ENCODE results near the gene OR52K1.
"Not testable (repeated sequence)": the region's sequence is repeated elsewhere in the genome, so short reads cannot be mapped to it uniquely, and the experiment has no call there.

Gene OR52K1

DNA sequence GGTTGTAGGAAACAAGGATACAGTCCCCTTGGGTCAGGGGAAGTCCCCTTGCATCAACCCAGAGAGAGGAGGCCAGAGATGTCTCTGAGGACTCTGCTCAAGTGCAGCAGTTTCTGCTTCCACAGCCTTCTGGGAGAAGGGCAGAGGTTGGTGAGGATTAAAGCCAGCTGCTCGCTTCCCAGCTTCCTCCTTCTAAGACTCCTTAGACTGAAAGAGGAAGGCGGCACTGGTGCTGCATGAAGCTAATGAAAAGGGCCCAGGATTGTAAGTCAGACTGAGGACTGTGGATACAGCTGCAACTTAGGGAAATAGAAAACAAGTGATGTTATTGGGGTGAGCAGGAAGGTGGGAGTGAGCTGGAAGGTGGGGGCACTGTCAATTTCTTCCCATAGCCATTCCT lies at the start of gene OR52K1:
TSS of gene OR52K1 (plus strand) at position 202 of the 400 bp plus-strand sequence. CDS start 6,255 bp downstream, outside the sequence.
- DNase-seq (ENCODE audit: low read depth): no peak

DNA sequence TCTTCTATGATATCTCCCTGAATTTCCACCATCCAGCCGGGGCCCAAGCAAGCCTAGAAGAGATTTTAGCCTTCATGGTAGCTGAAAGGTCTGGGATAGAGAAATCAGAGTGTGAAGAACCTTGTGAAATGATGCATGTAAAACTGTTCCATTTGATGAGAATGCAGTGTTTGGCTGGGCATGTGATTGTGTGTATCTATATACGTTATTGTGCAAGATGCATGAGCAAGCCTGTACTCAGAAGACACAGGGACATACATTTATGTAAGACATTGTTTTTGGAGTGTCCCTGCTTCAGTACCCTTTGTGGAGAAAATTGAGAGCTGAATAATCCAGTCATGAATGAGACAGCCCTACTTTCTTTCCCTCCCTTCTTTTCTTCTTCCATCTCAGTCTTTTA lies 48.6 kb upstream of the OR52K1 start:
- DNase-seq (ENCODE audit: low read depth): no peak

DNA sequence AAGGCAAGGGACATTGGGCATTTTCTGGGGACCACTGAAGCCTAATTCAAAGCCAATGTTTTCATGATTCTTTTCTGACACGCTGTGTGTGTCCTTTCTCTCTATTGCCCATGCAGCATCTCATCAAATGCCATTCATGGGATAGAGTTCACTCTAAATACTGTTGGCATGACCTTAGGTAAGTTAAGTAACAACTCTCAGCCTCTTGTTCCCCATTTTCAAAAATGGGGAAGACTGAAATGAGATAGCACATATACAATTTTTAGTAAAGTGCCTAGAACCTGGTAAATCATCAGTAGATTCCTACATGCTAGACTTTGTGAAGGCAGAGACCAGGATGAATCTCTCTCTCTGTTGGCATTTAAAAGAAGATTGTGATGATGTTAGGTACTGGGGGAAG lies 46.0 kb upstream of the OR52K1 start:
- no peak for DNase-seq (ENCODE audit: low read depth)

DNA sequence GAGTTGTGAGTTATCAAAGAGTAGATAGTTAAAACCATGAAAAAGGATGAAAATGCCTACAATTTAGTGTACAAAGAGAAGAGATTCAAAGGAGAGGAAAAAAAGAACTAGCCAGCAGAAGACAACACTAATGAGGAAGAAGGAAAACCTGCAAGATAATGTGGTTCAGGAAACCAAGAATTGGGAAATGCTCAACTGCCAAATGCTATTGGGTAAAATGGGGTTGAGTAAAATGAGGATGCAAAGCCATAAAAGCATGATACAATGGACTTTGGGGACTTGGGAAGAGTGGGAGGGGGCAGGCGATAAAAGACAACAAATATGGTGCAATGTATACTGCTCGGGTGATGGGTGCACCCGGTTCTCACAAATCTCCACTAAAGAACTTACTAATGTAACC lies 40.9 kb upstream of the OR52K1 start:
- DNase-seq (ENCODE audit: low read depth): no peak

DNA sequence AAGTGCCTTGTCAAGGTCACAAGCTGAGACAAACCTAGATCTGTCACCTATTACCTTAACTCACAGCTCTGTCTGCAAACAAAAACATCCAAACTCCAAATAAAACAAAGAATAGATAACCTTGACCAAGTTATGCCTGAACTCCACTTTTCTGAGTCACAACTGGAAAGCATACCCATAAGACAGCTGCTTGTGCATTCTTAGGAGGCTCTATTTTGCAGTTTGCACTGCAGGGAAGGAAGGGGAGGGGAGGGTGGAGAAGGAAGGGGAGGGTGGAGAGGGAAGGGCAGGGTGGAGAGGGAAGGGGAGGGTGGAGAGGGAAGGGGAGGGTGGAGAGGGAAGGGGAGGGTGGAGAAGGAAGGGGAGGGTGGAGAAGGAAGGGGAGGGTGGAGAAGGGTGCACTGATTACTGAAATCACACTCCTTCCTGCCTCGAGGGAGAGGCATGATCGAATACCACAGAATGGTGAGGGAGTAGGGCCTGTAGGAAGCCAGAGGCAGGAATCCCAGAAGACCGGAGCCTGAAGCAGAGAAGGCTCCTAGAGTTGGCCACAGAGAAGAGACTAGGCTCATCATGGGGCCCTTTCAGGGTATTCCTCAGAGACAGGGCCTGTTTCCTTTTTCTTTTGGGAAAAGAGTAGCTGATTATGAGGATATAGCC lies 39.1 kb upstream of the OR52K1 start:
- DNase-seq (ENCODE audit: low read depth): no peak

DNA sequence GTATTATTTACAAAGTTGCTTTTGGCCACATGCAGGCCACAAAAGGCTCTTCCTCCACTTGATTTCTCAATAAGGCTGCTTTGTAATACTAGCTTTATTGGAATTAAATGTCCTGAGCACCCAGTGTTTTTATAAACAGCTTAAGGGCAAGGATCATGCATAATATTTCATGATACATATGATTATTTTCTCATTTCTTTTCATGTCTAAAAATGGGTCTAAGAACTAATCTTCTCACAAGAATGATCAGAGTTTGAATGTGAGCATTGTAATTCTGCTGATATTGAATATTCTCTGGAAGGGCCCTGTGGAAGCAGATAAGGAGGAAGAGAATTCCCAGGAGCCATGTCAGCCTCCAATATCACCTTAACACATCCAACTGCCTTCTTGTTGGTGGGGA lies 33.5 kb upstream of the OR52K1 start, which contains the start of gene OR52K2:
TSS of gene OR52K2 (plus strand) at position 301 of the 400 bp plus-strand sequence. CDS start at position 346, 45 bp downstream.
- no peak for DNase-seq (ENCODE audit: low read depth)

DNA sequence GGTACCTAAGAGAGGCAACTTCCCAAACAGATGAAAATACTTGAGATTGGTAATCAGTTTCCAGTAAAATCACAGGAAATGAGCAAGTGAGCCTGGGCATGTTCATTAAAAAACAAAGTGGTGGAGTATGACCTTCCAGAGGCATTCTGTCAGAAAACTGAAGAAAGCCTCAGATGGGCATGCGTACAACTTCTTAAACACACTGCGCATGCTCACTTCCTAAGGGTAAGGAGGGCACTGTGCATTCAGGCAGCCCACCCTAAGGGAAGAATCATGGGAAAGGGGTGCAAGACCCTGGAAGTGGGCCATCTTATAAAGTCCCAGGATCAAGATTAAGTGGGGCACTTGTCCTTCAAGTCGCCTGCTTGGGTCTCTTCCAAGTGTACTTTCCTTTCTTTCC lies 29.3 kb upstream of the OR52K1 start:
- DNase-seq (ENCODE audit: low read depth): no peak

DNA sequence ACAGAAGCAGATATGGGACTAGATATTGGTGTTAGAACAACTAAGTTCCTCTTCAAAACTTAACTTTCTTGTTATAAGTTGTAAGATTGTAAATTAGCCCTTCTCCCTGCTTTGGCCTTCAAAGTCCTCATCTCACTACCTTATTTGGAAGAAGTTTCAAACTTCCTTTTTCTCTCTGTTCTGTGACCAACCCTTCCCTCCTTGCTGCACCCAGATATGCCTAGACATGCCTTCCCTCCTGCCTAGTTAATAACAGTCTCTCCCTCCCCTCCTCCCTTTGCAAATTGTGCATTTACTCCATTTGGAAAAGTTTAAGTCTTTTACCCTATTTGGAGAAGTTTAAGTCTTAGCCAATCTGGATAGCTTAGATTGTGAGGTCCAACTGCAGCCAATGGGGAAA lies 28.4 kb upstream of the OR52K1 start:
- no peak for DNase-seq (ENCODE audit: low read depth)

DNA sequence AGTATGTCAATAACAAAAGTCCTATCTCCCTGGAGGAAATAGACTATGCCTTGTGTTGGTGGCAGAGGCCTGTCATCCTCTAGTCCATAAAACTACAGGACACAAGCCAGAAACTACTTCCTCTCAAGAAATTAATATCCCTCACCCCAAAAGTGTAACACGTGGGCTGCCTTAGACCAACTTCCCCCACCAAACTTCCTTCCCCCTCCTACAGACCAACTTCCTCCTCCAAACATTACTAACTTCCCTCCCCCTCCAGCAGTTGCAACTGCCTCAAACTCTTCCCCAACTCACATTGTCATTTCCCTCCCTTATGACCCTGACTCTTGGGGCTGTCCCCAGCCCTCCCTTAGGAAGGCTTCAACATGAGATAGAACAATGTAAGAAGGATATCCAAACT lies 27.0 kb upstream of the OR52K1 start:
- no peak for DNase-seq (ENCODE audit: low read depth)

DNA sequence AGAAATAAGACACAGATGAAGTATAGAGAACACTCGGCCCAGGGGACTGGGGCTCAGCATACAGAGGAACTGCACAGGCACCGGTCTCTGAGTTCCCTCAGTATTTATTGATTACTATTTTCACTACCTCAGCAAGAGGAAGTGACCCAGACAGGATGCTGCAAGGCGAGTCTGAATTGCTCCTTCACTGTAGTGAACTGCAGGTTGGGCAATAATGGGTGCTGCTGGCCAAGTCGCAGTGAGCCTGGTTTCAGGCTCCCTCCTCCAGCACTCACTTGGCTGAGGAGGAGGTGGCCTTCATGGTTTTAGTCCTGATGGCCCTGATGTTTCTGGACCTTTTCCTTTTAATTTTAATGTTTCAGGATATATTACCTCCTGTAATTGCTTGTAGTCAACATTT lies 22.9 kb upstream of the OR52K1 start:
- no peak for DNase-seq (ENCODE audit: low read depth)

DNA sequence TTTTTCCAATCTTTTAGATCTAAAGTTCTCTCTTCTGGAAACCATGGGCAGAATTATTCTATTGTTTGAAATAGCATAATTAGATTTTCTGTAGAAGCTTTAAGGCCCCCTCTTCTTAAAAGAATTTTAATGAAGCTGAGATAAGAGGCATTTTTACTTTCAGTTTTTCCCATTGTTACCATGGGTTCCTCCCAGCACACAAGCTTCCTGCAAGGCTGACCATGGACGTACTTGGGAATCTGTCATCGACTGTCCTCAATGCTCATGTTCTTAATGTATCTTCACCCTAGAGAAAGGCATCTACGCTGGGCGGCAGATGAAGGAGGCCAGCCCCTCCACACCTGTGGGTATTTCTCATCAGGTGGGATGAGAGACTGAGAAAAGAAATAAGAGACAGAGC lies 22.3 kb upstream of the OR52K1 start:
- DNase-seq (ENCODE audit: low read depth): no peak

DNA sequence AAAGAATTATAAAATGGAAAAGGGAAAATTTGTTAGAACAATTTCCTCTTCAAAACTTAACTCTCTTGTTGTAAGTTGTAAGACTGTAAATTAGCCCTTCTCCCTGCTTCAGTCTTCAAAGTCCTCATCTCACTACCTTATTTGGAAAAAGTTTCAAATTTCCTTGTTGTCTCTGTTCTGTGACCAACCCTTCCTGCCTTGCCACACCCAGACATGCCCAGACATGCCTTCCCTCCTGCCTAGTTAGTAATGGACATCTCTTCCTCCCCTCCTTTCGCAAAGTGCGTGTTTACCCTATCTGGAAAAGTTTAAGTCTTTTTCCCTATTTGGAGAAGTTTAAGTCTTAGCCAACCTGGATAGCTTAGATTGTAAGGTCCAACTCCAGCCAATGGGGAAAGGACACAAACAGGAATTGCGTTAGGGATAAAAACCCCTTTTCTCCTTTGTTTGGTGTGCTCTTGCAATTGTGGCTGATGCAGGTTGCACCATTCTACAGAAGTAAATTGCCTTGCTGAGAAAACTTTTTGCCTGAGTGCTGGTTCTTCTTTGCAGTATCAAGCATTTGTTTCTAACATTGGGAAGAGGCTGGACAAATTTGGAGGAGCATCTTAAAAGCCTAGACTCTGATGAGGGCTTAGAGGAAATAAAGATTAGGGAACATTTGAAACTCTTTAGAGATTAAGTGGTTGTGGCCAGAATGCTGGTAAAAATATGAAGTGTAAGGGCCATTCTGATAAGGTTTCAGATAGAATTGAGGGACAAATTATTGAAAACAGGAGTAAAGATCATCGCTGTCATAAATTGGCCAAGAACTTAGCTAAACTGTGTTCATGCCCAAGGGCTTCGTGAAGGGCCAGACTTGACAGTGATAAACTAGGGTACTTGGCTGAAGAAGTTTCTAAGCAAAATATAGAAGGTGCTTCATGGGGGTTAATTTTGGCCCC lies 18.0 kb upstream of the OR52K1 start:
- no peak for DNase-seq (ENCODE audit: low read depth)

DNA sequence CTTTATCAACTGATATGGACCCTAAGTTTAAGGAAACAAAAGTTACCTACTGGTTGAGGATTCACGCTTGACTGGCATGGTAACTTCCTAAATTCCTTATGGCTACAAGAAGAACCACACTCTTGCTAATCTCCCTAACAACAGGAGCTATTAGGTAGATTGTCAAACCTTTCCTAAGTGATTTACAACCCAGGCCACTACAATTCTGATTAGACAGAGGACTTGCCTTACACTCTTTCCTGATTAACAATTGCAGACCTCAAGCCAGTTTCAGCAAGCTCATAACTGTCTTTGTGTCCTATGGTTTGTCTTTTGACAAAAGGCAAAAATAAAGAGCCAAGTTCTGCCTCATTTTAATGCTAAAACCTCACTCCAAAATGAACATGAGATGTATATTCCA lies 17.0 kb upstream of the OR52K1 start:
- no peak for DNase-seq (ENCODE audit: low read depth)

DNA sequence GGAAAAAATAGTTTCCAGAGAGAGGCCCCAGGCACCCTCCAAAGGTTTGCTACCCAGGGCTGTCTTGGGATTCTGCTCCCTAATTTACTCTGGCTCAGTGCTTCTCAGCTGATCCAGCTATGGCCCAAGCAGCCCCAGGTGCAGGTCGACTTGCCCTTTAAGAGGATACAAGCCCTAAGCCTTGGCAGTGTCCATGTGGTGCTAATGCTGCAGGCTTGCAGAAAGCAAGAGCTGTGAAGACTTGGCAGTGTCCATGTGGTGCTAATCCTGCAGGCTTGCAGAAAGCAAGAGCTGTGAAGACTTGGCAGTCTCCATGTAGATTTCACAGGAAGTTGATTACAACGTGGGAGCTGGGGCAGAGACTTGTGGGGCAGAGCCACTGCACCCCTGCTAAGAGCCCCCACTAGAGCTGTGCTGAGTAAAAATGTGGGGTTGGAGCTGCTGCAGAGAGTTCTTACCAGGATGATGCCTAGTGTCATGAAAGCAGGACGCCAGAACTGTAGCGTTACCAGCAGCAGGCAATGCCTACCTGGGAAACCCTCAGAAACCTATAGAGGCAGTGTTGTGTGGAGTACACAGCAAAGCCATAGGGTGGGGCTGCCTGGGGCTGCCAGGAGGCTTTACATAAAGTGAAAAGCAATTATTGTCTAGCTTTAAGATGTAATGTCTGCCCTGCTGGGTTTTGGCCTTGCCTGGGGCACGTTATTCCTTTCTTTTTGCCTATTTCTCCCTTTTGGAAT lies 16.1 kb upstream of the OR52K1 start:
- DNase-seq (ENCODE audit: low read depth): no peak

DNA sequence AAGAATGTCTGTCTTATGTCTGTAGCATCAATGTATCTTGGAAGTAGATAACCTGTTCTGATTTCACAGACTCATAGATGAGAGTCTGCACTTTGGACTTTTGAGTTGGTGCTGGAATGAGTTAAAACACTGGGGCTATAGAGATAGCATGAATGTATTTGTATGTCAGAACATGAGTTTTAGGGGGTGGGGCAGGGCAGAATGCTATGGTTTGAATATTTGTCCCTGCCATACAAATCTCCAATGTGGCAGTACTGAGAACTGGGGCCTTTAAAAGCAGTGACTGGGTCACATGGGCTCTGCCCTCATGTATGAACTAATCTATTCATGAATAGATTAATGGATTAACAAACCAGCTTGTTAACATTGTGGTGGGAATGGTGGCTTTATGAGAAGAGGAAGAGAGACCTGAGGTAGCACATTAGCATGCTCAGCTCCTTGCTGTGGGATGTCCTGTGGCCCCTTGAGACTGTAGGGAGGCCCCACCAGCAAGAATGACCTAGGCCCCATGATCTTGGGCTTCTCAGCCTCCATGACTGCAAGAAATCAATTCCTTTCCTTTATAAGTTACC lies 15.5 kb upstream of the OR52K1 start:
- no peak for DNase-seq (ENCODE audit: low read depth)

DNA sequence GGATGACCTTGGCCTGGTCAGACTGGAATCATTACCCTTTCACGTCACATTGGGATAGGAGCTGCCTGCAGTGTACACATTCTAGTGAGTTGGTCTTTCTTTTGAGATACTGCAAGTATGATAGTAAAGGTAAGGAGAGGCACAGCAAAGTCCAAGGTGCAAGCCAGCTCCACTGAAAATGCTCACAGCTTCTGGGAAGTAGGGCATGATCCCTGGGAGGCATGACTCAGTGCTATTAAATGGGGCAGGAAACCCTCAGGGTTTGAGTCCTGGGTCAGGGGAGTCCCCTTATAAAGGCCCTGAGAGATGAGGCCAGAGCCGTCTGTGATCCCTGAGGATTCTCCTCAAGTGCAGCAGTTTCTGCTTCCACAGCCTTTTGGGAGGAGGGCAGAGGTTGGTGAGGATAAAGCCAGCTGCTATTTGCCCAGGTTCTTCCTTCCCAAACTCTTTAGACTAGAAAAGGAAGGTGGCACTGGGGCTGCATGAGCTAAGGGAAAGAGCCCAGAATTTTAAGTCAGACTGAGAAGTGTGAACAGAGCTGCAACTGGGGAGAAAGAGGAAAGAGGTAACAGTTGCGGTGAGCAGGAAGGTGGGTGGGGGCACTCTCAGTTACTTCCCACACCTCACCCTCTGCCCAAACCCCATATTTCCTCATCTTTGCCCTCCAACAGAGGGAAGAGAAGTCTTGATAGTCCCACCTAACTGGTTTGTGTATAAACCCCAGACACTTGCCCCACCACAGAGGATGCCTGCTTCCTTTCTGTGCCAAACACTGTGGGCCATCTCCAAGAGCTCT lies 14.4 kb upstream of the OR52K1 start:
- no peak for DNase-seq (ENCODE audit: low read depth)

DNA sequence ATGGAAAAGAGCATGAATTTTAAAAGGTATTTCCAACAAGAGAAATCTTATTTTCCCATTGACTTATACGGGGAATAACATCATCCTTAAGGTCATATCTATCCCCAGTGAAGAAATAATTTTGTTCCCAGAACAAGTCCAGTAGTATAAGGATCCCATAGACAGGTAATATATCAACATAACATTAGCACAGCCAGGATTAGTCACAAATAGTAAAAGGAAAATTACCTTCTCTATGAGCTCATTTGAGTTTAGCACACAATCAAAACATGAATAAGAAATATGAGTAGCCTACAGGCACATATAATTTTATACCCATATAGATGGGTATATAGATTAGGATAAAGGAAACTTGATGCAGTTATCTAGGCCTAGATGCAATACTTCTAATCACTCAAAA lies 2.8 kb upstream of the OR52K1 start:
- DNase-seq (ENCODE audit: low read depth): no peak

DNA sequence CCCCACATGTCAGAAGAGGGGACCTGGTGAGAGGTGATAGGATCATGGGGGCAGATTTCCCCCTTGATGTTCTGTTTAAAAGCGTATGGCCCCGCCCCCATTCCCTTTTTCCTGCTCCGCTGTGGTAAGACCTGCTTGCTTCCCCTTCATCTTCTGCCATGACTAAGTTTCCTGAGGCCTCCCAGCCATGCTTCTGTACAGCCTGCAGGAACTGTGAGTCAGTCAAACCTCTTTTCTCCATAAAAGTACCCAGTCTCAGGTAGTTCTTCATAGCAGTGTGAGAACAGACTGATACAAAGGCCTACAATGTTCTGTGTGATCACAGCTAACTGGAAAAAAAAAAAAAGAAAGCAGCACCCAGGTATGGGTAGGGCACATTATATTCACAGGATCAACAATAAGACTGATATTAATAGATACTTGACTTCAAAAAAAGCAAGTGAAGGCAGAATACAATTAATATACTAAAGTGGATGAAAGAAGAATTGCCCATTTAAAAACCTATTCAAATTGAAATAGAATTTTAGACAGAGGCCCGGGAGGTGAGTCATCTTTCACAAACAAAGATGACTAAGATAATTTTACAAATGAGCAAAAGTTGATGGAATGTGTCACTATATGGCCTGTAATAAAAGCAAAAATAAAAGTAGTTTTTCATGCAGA lies 1.7 kb upstream of the OR52K1 start:
- no peak for DNase-seq (ENCODE audit: low read depth)

DNA sequence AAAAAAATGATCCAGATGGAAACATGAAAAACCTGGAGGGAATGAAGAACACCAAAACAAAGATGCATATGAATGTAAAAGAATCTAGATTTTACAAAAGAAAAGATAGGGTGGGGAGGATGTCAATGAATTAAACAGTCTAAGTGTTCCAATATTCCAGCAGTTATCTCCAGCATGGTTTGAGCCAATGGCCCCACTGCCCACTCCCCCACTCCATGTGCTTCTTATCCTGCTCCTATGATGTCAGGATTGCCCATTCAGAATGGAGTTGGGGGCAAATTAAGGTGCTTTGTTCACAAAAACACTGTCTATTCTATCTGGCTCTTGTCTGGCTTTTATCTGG lies 1.2 kb upstream of the OR52K1 start:
- DNase-seq (ENCODE audit: low read depth): no peak

DNA sequence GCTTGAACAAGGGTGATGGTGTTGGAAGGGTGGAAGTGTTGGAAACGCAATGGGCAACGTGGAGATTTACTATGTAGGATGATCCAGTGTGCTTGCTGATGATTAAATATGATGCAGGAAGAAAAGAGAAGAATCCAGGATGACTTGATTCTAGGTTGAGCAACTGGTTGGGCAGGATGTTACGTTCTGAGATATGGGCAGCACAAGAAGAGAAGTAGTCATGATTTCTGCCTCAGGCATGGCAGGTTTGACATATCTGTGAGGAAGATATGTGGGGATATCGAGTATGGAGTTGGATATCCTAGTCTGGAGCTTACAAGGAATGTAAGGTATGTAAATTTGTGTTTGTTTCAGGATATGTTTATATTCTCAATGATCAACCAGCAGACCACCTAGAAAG lies 1.9 kb downstream of the OR52K1 start:
- no peak for DNase-seq (ENCODE audit: low read depth)

DNA sequence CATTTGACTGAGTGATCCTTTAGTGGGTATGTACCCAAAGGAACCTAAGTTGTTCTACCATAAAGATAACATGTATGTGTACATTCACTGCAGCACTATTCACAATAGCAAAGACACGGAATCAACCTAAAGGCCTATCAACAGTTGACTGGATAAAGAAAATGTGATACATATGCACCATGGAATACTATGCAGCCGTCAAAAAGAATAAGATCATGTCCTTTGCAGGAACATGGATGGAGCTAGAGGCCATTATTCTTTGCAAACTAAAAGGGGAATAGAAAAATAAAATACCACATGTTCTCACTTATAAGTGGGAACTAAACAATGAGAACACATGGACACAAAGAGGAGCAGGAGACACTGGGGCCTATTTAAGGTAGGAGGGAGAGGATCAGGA lies 9.0 kb downstream of the OR52K1 start:
- DNase-seq (ENCODE audit: low read depth): not testable (repeated sequence)
